HG03045 (cell line): ENCODE data around the gene OSBPL3.

ENCODE experiments used
- ATAC-seq: cut with Tn5 transposase; IDR thresholded peaks from one replicate; pipeline ENCODE4 v1.9.1; 2021; ENCODE audit warnings: mild to moderate bottlenecking, moderate library complexity; ENCODE audit not compliant: unreplicated experiment

Gene OSBPL3

GRCh38 chr7:24769014-24769830 lies 210.8 kb downstream of the OSBPL3 start:
- no peak for ATAC-seq

- no peak for ATAC-seq
Measured at GRCh38 chr7:24767878-24768569, 212.0 kb downstream of the OSBPL3 start.

- no peak for ATAC-seq
Measured at GRCh38 chr7:24764972-24765744, 214.8 kb downstream of the OSBPL3 start.

- ATAC-seq, result no peak
Measured at GRCh38 chr7:24764011-24764410, 216.0 kb downstream of the OSBPL3 start.

DNA sequence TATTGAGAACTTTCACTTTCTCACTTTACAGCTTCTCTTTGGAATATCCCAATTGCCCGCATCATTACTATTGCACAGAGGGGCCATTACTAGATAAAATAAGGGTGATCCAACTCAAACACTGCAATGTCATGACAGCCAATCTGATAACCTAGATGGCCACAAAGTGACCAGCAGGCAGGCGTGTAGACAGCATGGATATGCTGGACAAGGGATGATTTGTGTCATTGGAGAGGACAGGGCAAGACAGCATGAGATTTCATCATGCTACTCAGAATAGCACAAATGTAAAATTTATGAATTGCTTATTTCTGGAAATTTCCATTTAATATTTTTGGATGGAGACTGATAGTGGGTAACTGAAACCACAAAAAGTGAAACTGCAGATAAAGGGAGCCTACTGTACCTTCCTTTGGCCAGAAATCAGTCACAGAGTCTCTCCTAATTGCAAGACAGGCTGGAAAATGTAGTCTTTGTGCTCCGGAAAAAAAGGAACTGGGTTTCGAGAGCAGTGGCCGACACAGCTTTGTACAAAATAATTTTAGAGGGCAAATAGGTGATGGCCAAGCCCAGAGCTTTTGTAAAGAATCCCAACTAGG lies 216.6 kb downstream of the OSBPL3 start:
- no peak for ATAC-seq

- ATAC-seq, result no peak
Measured at GRCh38 chr7:24762771-24763170, 217.2 kb downstream of the OSBPL3 start.

GRCh38 chr7:24760968-24761367 lies 219.0 kb downstream of the OSBPL3 start:
- ATAC-seq, result no peak

DNA sequence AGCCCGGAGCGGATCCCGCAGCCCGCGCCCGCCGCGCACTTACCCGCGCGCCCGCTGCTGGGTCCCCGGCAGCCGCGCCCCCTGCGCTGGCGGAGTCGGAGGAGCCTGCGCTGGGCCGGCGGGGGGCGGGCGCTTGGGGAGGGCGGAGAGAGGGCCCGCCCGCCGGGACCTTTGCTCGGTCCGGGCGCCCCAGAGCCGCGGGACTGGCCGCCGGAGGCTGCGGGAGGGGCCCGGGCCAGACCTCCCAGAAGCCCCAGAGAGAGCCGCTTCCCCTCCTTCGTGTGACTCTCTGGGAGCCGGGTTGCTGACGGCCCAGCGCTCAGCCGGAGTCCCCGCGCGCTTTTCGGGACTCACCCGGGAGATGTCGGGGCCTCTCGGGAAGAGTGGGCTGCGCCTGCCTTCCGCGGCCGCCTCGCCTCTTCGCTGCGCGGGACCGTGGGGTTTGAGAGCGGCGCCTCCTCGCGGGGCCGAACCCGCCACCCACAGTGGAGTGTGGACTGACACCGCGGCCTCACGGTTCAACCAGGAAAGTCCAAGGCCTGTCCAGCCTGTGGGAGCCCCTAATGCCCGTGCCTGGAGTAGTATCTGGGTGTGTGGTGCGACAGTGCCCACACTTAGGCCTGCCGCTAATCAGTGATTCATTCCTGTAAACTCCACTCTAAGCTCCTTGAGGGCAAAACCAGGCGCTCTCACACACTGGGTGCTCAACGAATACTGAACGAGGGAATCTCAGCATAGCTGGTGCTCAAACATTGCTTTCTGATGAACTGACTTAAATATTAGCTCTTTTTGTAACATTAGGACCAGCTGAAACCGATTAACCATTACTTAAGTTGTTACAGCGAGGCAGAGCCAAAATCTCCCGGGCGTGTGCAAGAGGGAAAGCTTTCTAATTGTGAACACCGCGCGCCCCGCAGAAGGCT lies 222.4 kb downstream of the OSBPL3 start, which contains the start of gene GSDME:
Gene GSDME (minus strand): TSS at position 112 of the 923 bp plus-strand sequence. CDS start 7,690 bp downstream, outside the sequence.
- peak; percentile 68 for ATAC-seq

DNA sequence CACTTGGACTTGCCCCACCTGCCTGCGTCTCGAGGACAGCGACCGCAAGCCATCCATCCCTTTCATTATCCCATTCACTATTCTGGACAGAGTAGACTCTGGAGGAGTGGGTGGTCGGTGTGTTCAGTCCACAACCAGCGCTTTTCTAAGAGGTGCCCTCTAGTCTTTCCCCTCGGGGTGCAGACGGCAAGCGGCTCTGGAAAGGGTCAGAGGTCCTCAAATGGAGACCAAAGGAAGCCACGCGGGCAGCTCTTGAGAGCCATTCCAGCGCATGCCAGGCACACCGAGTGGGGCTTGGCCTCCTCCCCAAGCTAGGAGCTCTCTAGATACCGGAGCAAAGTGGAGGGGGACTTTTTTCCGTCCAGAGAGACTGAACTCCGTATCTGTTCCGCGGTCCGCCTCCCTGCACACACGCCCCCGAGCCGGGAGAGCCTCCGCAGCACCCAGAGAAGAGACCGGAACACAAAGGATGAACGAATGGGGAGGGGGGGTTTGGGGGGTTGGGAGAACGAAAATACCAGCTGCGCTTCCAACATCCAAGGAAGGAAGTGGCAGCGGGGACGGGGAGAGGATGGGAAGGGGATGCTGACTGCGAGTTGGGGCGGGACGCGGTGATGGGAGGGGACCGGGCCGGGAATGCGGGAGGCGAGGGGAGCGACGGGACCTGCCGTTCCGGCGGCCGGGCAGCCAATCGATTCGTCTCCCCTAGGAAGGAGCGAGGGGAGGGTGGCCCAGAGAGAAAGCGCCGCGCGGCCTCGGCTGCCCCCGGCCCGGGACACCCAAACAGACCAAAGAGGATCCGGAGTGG lies 223.2 kb downstream of the OSBPL3 start:
- ATAC-seq, result peak; percentile 27

GRCh38 chr7:24755541-24756407 lies 224.2 kb downstream of the OSBPL3 start:
- peak; percentile 52 for ATAC-seq

GRCh38 chr7:24754906-24755506 lies 225.0 kb downstream of the OSBPL3 start:
- ATAC-seq, result no peak

- ATAC-seq, result no peak
Measured at GRCh38 chr7:24752073-24752800, 227.7 kb downstream of the OSBPL3 start.

DNA sequence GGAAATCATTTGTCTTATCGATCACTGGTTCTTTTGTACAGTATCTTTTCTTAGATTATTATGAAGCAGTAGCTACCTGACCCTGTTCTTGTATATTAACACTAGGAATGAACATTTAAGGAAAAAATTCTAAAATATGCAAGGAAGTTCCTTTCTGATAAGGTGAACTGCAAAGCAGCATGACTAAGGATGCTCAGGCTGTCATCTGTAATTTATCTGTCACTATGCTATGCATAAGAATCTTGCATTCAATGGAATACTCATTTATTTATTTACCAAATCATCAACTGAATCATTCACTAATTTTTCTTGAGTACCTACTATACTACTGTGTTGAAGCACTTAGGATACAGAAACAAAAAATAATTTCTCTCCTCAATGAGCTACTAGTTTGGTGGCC lies 228.5 kb downstream of the OSBPL3 start:
- ATAC-seq, result no peak

DNA sequence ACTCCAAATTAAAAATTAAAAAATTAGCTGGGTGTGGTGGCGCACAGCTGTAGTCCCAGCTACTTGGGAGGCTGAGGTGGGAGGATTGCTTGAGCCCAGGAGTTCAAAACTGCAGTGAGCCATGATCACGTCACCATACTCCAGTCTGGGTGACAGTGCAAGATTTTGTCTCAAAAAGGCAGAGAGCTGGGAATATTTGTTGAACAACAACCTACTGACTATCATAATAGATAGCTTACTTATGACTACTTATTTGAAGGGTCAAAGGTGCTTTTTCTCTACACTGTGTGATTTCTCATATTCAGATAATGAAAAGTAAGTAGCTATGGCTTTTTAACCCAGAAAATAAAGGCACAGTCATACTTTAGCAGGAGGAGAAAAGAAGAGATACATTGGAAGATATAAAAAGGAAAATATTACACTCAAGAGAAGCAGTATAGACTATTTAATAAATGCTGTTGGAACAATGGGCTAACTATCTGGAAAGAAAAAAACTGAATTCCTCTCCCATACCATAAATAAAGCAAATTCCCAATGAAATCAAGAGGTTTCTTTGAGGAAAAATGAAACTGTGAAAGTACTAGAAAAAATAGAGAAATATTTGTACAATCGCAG lies 229.4 kb downstream of the OSBPL3 start:
- ATAC-seq, result no peak

DNA sequence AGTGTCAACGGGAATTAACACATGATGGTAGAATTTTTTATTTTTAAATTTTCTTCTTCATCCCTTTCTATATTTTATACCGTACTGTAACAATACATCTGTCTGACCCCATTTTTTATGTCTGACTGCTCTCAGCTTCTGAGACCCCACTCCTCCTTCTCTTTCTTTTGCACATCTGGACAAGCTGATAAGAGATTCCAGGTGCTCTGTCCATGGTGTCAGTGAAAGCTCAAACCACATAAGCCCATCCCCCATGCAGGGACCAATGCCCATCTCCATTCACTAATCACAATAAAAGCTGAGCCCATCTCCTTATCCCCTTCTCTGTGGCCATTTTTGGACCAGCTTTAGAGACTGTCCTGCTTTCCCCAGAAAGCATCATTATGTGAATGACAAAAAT lies 231.5 kb downstream of the OSBPL3 start:
- no peak for ATAC-seq
